Liver (tissue), 9 donors: ENCODE measurements around the gene SPTBN4. TPM values are rescaled to one million over a fixed set of nuclear protein-coding genes. Genes with fewer than 3 reads are reported as not detected.

Source experiments
- DNase-seq: peaks from one replicate; pipeline ENCODE4 v3.0.0-alpha.2; 2017; ENCODE audit warnings: low spot score
- H3K27ac ChIP-seq, 2 donors: one replicate each; pipeline ENCODE4 v1.7.0; 2013; ENCODE audit warnings: inconsistent platforms in 2 of 2, low read length in 2 of 2, control low read depth in 1 of 2, low read depth in 1 of 2, mild to moderate bottlenecking in 1 of 2
- H3K27me3 ChIP-seq, 4 donors: one replicate each; pipeline versions ENCODE4 v1.6.1 to v1.7.0; 2013; ENCODE audit warnings: low read length in 3 of 4, inconsistent platforms in 1 of 4, mild to moderate bottlenecking in 1 of 4, moderate library complexity in 1 of 4; ENCODE audit not compliant: control insufficient read depth in 4 of 4, insufficient read depth in 4 of 4
- H3K36me3 ChIP-seq, 4 donors: one replicate each; pipeline versions ENCODE4 v1.6.1 to v1.7.0; 2013; ENCODE audit warnings: low read length in 3 of 4, mild to moderate bottlenecking in 3 of 4, low read depth in 1 of 4, moderate library complexity in 1 of 4; ENCODE audit not compliant: control insufficient read depth in 4 of 4, insufficient read depth in 3 of 4
- H3K4me1 ChIP-seq, 4 donors: one replicate each; pipeline versions ENCODE4 v1.6.1 to v1.7.0; 2013; ENCODE audit warnings: low read length in 3 of 4, mild to moderate bottlenecking in 3 of 4, moderate library complexity in 1 of 4; ENCODE audit not compliant: control insufficient read depth in 4 of 4, insufficient read depth in 4 of 4
- H3K4me3 ChIP-seq, 3 donors: one replicate each; pipeline versions ENCODE4 v1.6.1 to v1.7.0; 2013; ENCODE audit warnings: low read length in 3 of 3, control low read depth in 1 of 3, low read depth in 1 of 3, mild to moderate bottlenecking in 1 of 3
- H3K9ac ChIP-seq, 2 donors: one replicate each; pipeline ENCODE4 v1.7.0; 2013; ENCODE audit warnings: low read length in 2 of 2, mild to moderate bottlenecking in 2 of 2, moderate library complexity in 2 of 2, control low read depth in 1 of 2, low read depth in 1 of 2
- H3K9me3 ChIP-seq, 4 donors: one replicate each; pipeline versions ENCODE4 v1.6.1 to v1.7.0; 2013; ENCODE audit warnings: low read length in 3 of 4; ENCODE audit not compliant: control insufficient read depth in 4 of 4
- EGR1 ChIP-seq, 2 donors: IDR thresholded peaks; 2 replicates each; pipeline ENCODE4 v1.6.1; 2016 to 2018; ENCODE audit warnings: antibody characterized with exemption in 2 of 2, low read depth in 2 of 2
- FOXA1 ChIP-seq: IDR thresholded peaks from 2 replicates; pipeline ENCODE4 v1.6.1; 2016; ENCODE audit warnings: antibody characterized with exemption
- FOXA2 ChIP-seq: IDR thresholded peaks from 2 replicates; pipeline ENCODE4 v1.6.1; 2016; ENCODE audit warnings: antibody characterized with exemption
- GABPA ChIP-seq, 2 donors: IDR thresholded peaks in 1 of 2; conservative IDR thresholded peaks in 1 of 2; 2 replicates each; pipeline ENCODE4 v1.6.1; 2016; ENCODE audit warnings: antibody characterized with exemption in 2 of 2, mild to moderate bottlenecking in 1 of 2, moderate library complexity in 1 of 2
- HNF4A ChIP-seq, 2 donors: conservative IDR thresholded peaks; 2 replicates each; pipeline ENCODE4 v1.6.1; 2016; ENCODE audit warnings: antibody characterized with exemption in 2 of 2, mild to moderate bottlenecking in 2 of 2
- HNF4G ChIP-seq: IDR thresholded peaks from 2 replicates; pipeline ENCODE4 v1.6.1; 2016; ENCODE audit warnings: antibody characterized with exemption
- JUND ChIP-seq, 2 donors: IDR thresholded peaks; 2 replicates each; pipeline ENCODE4 v1.6.1; 2016; ENCODE audit warnings: antibody characterized with exemption in 2 of 2
- NR2F2 ChIP-seq: IDR thresholded peaks from 2 replicates; pipeline ENCODE4 v1.6.1; 2016; ENCODE audit warnings: antibody characterized with exemption
- RAD21 ChIP-seq, 2 donors: IDR thresholded peaks; 2 replicates each; pipeline ENCODE4 v1.6.1; 2016; ENCODE audit warnings: antibody characterized with exemption in 2 of 2, mild to moderate bottlenecking in 2 of 2
- RXRA ChIP-seq, 2 donors: IDR thresholded peaks; 2 replicates each; pipeline ENCODE4 v1.6.1; 2017 to 2018; ENCODE audit warnings: antibody characterized with exemption in 2 of 2, mild to moderate bottlenecking in 1 of 2
- SP1 ChIP-seq: IDR thresholded peaks from 2 replicates; pipeline ENCODE4 v1.6.1; 2018; ENCODE audit warnings: antibody characterized with exemption, mild to moderate bottlenecking
- TAF1 ChIP-seq: conservative IDR thresholded peaks from 2 replicates; pipeline ENCODE4 v1.6.1; 2016; ENCODE audit warnings: antibody characterized with exemption, mild to moderate bottlenecking
- YY1 ChIP-seq: IDR thresholded peaks from 2 replicates; pipeline ENCODE4 v1.6.1; 2016; ENCODE audit warnings: antibody characterized with exemption, mild to moderate bottlenecking
- WGBS: extraction: QIAGEN DNeasy Blood & Tissue Kit; methylation state at CpG from one replicate; pipeline ENCODE4 v1.1.7; 2013; 5-methylcytosine and 5-hydroxymethylcytosine counted together
- polyA plus RNA-seq, 2 donors: library from polyadenylated mRNA; stranded (reverse) in 1 of 2; unstranded in 1 of 2; fragments of 200-250 nt in 1 of 2; fragments of >200 nt in 1 of 2; fragmentation: Nextera tagmentation in 1 of 2; extraction: Ambion mirVana in 1 of 2; gene quantifications; one replicate each; pipeline versions ENCODE4 v1.2.1 to v1.2.3, GENCODE V29; 2013 to 2015
- total RNA-seq, 2 donors: library from RNA; depleted of rRNA; stranded (reverse); fragments of >200 nt; gene quantifications; one replicate each; pipeline ENCODE4 v1.2.3, GENCODE V29; 2014
- TF ChIP-seq, protein P1 (sequence below): IDR thresholded peaks from 2 replicates; pipeline ENCODE4 v1.6.1; 2016; ENCODE audit warnings: antibody characterized with exemption
- TF ChIP-seq, protein P2 (sequence below): IDR thresholded peaks from 2 replicates; pipeline ENCODE4 v1.6.1; 2016; ENCODE audit warnings: antibody characterized with exemption
- TF ChIP-seq, protein P3 (sequence below): IDR thresholded peaks from 2 replicates; pipeline ENCODE4 v1.6.1; 2016; ENCODE audit warnings: antibody characterized with exemption
- TF ChIP-seq, protein P4 (sequence below): fragments of 150-350 bp; IDR thresholded peaks from 2 replicates; pipeline ENCODE4 v1.5.1; 2017; ENCODE audit warnings: improper control_type of control experiment, low read depth, low read length; ENCODE audit not compliant: missing input control
- TF ChIP-seq, protein P5 (sequence below): IDR thresholded peaks from 2 replicates; pipeline ENCODE4 v1.6.1; 2016; ENCODE audit warnings: antibody characterized with exemption, mild to moderate bottlenecking
- donor health status: healthy.
- donor health status: healthy.
- donor health status: healthy.
- donor health status: healthy.
- donor health status: healthy.

SPTBN4 gene
- total and polyA plus RNA-seq, 4 donors = 0.13 to 1.1 (median 0.62) TPM

DNA sequence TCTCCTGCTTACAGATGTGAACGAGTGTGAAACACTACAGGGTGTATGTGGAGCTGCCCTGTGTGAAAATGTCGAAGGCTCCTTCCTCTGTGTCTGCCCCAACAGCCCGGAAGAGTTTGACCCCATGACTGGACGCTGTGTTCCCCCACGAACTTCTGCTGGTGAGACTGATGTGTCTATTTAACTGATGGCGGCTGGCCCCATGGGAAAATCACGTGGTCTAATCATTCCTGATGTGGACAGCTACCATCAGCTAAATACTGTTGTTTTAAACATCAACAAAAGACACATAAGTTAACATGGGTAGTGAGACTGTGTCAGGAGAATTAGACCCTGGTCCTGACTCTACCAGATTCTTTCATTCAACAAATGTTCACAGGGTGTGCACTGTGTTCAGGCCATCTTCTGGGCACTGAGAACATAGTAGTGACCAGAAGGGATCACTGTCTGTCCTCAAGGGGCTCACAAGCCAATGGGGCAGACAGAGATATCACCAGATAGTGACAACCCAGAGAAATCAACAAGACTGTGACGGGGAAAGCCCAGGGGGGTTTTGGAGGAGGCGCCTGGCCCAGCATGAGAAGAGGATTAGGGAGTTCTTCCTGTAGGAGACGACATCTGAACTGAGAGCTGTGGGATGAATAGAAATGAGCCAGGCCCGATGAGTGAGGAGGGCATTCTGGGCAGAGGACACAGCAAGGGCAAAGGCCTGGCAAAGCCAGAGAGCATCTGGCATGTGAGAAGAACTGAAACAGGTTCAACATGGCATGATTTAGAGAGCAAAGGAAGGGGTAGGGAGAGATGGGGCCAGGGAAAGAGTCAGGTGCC, 152.7 kb downstream of the SPTBN4 start:
- no peak for TF ChIP-seq FOXA1
- TF ChIP-seq, protein P1, sequence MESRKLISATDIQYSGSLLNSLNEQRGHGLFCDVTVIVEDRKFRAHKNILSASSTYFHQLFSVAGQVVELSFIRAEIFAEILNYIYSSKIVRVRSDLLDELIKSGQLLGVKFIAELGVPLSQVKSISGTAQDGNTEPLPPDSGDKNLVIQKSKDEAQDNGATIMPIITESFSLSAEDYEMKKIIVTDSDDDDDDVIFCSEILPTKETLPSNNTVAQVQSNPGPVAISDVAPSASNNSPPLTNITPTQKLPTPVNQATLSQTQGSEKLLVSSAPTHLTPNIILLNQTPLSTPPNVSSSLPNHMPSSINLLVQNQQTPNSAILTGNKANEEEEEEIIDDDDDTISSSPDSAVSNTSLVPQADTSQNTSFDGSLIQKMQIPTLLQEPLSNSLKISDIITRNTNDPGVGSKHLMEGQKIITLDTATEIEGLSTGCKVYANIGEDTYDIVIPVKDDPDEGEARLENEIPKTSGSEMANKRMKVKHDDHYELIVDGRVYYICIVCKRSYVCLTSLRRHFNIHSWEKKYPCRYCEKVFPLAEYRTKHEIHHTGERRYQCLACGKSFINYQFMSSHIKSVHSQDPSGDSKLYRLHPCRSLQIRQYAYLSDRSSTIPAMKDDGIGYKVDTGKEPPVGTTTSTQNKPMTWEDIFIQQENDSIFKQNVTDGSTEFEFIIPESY = no peak
- no peak for TF ChIP-seq RXRA (IDR thresholded peaks at IDR 0.05)
- TF ChIP-seq HNF4A (conservative IDR thresholded peaks at IDR 0.05) = no peak
- TF ChIP-seq FOXA2 = no peak
- TF ChIP-seq JUND (IDR thresholded peaks at IDR 0.05) = no peak
- TF ChIP-seq, protein P2, sequence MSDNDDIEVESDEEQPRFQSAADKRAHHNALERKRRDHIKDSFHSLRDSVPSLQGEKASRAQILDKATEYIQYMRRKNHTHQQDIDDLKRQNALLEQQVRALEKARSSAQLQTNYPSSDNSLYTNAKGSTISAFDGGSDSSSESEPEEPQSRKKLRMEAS = no peak
- TF ChIP-seq NR2F2 = no peak
- TF ChIP-seq GABPA (IDR thresholded peaks at IDR 0.05 in 1 of 2, conservative IDR thresholded peaks at IDR 0.05 in 1 of 2) = no peak
- TF ChIP-seq TAF1 = no peak
- TF ChIP-seq, protein P3, sequence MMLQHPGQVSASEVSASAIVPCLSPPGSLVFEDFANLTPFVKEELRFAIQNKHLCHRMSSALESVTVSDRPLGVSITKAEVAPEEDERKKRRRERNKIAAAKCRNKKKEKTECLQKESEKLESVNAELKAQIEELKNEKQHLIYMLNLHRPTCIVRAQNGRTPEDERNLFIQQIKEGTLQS = no peak
- no peak for TF ChIP-seq SP1
- no peak for TF ChIP-seq RAD21 (IDR thresholded peaks at IDR 0.05)
- Histone ChIP-seq H3K4me1 (peaks cover 0 to 3% (median 0%) of the 10 kb centered on the region in 4 donors), H3K27me3 (no peaks in the 10 kb centered on the region), H3K9me3 (no peaks in the 10 kb centered on the region), H3K27ac (no peak overlapping the region), H3K4me3 (no peak overlapping the region), H3K9ac (no peak overlapping the region), H3K36me3 (no peaks in the 10 kb centered on the region)
- 78% methylated on average over 11 of the region's 11 CpGs for WGBS
- DNase-seq = no peak

DNA sequence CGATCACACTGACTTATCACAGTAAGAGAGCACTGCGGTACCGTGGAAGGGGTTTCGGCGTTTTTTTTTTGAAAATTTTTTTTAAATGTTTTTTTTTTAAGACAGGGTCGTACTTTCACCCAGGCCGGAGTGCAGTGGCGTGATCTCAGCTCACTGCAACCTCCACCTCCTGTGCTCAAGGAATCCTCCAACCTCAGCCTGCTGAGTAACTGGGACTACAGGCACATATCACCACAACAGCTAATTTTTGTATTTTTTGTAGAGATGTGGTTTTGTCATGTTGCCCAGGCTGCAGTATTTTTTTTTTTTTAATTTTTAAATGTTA, 153.3 kb downstream of the SPTBN4 start:
- WGBS = 94% methylated on average over 8 of the region's 8 CpGs

More for the DNA sequence above, 153.3 kb downstream of the SPTBN4 start:
- H3K4me1 ChIP-seq = no peaks in the 10 kb centered on the region
- H3K9me3 ChIP-seq = no peaks in the 10 kb centered on the region
- DNase-seq = no peak
- TF ChIP-seq YY1 (no peak), TAF1 (no peak), HNF4G (no peak), NR2F2 (no peak), EGR1 (IDR thresholded peaks at IDR 0.05; ENCODE audit: low read depth in 2 of 2) (no peak), RAD21 (IDR thresholded peaks at IDR 0.05) (no peak), SP1 (no peak), FOXA2 (no peak), GABPA (IDR thresholded peaks at IDR 0.05 in 1 of 2, conservative IDR thresholded peaks at IDR 0.05 in 1 of 2) (no peak)
- TF ChIP-seq, protein P3 = no peak
- TF ChIP-seq, protein P2 = no peak
- TF ChIP-seq, protein P4, sequence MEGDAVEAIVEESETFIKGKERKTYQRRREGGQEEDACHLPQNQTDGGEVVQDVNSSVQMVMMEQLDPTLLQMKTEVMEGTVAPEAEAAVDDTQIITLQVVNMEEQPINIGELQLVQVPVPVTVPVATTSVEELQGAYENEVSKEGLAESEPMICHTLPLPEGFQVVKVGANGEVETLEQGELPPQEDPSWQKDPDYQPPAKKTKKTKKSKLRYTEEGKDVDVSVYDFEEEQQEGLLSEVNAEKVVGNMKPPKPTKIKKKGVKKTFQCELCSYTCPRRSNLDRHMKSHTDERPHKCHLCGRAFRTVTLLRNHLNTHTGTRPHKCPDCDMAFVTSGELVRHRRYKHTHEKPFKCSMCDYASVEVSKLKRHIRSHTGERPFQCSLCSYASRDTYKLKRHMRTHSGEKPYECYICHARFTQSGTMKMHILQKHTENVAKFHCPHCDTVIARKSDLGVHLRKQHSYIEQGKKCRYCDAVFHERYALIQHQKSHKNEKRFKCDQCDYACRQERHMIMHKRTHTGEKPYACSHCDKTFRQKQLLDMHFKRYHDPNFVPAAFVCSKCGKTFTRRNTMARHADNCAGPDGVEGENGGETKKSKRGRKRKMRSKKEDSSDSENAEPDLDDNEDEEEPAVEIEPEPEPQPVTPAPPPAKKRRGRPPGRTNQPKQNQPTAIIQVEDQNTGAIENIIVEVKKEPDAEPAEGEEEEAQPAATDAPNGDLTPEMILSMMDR = no peak
- TF ChIP-seq, protein P5, sequence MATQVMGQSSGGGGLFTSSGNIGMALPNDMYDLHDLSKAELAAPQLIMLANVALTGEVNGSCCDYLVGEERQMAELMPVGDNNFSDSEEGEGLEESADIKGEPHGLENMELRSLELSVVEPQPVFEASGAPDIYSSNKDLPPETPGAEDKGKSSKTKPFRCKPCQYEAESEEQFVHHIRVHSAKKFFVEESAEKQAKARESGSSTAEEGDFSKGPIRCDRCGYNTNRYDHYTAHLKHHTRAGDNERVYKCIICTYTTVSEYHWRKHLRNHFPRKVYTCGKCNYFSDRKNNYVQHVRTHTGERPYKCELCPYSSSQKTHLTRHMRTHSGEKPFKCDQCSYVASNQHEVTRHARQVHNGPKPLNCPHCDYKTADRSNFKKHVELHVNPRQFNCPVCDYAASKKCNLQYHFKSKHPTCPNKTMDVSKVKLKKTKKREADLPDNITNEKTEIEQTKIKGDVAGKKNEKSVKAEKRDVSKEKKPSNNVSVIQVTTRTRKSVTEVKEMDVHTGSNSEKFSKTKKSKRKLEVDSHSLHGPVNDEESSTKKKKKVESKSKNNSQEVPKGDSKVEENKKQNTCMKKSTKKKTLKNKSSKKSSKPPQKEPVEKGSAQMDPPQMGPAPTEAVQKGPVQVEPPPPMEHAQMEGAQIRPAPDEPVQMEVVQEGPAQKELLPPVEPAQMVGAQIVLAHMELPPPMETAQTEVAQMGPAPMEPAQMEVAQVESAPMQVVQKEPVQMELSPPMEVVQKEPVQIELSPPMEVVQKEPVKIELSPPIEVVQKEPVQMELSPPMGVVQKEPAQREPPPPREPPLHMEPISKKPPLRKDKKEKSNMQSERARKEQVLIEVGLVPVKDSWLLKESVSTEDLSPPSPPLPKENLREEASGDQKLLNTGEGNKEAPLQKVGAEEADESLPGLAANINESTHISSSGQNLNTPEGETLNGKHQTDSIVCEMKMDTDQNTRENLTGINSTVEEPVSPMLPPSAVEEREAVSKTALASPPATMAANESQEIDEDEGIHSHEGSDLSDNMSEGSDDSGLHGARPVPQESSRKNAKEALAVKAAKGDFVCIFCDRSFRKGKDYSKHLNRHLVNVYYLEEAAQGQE = no peak
- H3K36me3 ChIP-seq = no peaks in the 10 kb centered on the region
- no peak overlapping the region for H3K4me3 ChIP-seq
- H3K27ac ChIP-seq = no peak overlapping the region
- no peak overlapping the region for H3K9ac ChIP-seq
- H3K27me3 ChIP-seq = no peaks in the 10 kb centered on the region
